Body of pancreas (tissue), 4 donors: Measurements from ENCODE around the gene FGD5. TPM values are rescaled to one million over a fixed set of nuclear protein-coding genes. Genes with fewer than 3 reads are reported as not detected.

Source experiments
- ATAC-seq: fragments of 150-250 bp; one replicate; pipeline ENCODE4 v1.9.1; 2016
- DNase-seq, 4 donors: peaks; one replicate each; pipeline ENCODE4 v3.0.0-alpha.2; 2019
- H3K27ac ChIP-seq, 4 donors: fragments of 200-600 bp; sonication (generic); 1 replicate in 3 of 4; 2 replicates in 1 of 4; pipeline versions ENCODE4 v1.5.1 to v1.6.1; 2016 to 2019; ENCODE audit warnings: mild to moderate bottlenecking in 1 of 4, mixed read lengths in 1 of 4, moderate library complexity in 1 of 4
- H3K27me3 ChIP-seq, 2 donors: fragments of 200-600 bp; sonication (generic); one replicate each; pipeline ENCODE4 v1.6.0; 2016; ENCODE audit warnings: mild to moderate bottlenecking in 1 of 2
- H3K36me3 ChIP-seq, 2 donors: fragments of 200-600 bp; sonication (generic); replicated peaks in 1 of 2; 2 replicates each; pipeline ENCODE4 v1.5.1; 2016; ENCODE audit warnings: low read depth in 2 of 2; ENCODE audit not compliant: insufficient read depth in 1 of 2
- H3K4me1 ChIP-seq: fragments of 200-600 bp; sonication (generic); one replicate; pipeline ENCODE4 v1.6.0; 2016
- H3K4me3 ChIP-seq, 2 donors: fragments of 200-600 bp; sonication (generic); 1 replicate in 1 of 2; 2 replicates in 1 of 2; pipeline ENCODE4 v1.5.1; 2016 to 2019
- H3K9me3 ChIP-seq, 3 donors: fragments of 200-600 bp; sonication (generic); 1 replicate in 2 of 3; 2 replicates in 1 of 3; pipeline ENCODE4 v1.5.1; 2016
- POLR2A ChIP-seq, 3 donors: fragments of 450-650 bp; IDR thresholded peaks; one replicate each; pipeline ENCODE4 v1.6.1; 2016; ENCODE audit warnings: antibody characterized with exemption in 3 of 3, mild to moderate bottlenecking in 2 of 3
- WGBS, 2 donors: methylation state at CpG; one replicate each; pipeline ENCODE4 v1.1.5; 2017; 5-methylcytosine and 5-hydroxymethylcytosine counted together
- intact Hi-C: fragments of 100-400 bp; cut with DNase I; formaldehyde crosslinking; loops from one replicate; pipeline ENCODE4 v1.15.1; 2023
- total RNA-seq, 2 donors: library from RNA; depleted of rRNA; stranded (reverse); fragments of >200 nt; gene quantifications; one replicate each; pipeline ENCODE4 v1.1.0, GENCODE V29; 2016
- TF ChIP-seq, protein P1 (sequence below), 7 experiments: fragments of 450-650 bp in 4 of 7; fragments of 200-600 bp in 3 of 7; sonication (generic) in 3 of 7; IDR thresholded peaks; one replicate each; pipeline ENCODE4 v1.5.1; 2016 to 2019; ENCODE audit warnings: antibody characterized with exemption in 7 of 7

FGD5 gene
- total RNA-seq, 2 donors from 2014 or later, result 4.9 to 7.8 TPM

DNA sequence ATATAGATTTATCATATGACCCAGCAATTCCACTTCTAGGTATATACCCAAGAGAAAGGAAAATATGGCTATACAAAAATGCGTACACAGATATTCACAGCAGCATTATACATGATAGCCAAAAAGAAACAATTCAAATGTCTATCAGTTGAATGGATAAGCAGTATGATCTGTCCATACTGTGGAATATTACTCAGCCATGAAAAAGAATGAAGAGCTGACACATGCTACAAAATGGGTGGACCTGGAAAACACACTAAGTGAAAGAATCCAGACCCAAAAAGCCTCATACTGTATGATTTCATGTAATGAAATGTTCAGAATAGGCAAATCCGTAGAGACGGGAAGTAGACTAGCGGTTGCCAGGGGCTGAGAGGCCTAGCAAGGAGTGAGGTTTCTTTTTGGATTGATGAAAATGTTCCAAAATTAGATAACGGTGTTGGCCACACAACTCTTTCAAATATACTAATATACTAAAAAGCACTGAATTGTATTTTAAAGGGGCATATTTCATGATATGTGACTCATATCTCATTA lies 33.4 kb downstream of the FGD5 start:
- Histone ChIP-seq H3K27me3 (no peaks in the 10 kb centered on the region), H3K4me3 (no peak overlapping the region), H3K4me1 (no peaks in the 10 kb centered on the region), H3K9me3 (no peaks in the 10 kb centered on the region), H3K36me3 (no peaks in the 10 kb centered on the region), H3K27ac (no peak overlapping the region)
- DNase-seq, result no peak
- no peak for ATAC-seq
- TF ChIP-seq POLR2A (IDR thresholded peaks at IDR 0.05), result no peak
- TF ChIP-seq, protein P1, sequence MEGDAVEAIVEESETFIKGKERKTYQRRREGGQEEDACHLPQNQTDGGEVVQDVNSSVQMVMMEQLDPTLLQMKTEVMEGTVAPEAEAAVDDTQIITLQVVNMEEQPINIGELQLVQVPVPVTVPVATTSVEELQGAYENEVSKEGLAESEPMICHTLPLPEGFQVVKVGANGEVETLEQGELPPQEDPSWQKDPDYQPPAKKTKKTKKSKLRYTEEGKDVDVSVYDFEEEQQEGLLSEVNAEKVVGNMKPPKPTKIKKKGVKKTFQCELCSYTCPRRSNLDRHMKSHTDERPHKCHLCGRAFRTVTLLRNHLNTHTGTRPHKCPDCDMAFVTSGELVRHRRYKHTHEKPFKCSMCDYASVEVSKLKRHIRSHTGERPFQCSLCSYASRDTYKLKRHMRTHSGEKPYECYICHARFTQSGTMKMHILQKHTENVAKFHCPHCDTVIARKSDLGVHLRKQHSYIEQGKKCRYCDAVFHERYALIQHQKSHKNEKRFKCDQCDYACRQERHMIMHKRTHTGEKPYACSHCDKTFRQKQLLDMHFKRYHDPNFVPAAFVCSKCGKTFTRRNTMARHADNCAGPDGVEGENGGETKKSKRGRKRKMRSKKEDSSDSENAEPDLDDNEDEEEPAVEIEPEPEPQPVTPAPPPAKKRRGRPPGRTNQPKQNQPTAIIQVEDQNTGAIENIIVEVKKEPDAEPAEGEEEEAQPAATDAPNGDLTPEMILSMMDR (IDR thresholded peaks at IDR 0.05), result no peak
- WGBS, 2 donors, result 81 to 85% methylated on average over 5 of the region's 5 CpGs
- intact Hi-C loops, result no loop called here

DNA sequence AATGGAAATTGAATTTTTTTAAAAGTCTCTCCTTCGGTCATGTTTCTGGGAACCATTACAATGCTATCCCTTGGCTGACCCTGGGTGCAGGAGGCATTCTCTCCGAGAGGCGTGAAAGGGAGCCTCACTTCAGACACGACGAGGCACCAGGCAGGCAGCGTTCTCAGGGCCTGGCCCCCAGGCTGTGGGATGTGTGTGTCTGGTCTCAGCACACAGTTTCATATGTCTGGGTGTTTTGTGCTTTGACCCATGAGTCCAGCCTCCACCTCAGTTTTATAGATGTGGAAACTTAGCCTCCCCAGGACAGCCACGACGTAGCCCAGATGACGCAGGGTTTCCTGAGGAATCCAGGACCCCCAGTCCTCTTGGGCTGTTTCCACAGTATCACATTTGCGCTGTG lies 34.0 kb downstream of the FGD5 start:
- Histone ChIP-seq H3K9me3 (no peaks in the 10 kb centered on the region), H3K27me3 (no peaks in the 10 kb centered on the region), H3K4me3 (no peak overlapping the region), H3K4me1 (no peaks in the 10 kb centered on the region), H3K36me3 (no peaks in the 10 kb centered on the region), H3K27ac (no peak overlapping the region)
- ATAC-seq, result no peak
- WGBS, 2 donors, result 40 to 54% methylated on average over 8 to 10 of the region's 10 CpGs
- TF ChIP-seq, protein P1 (IDR thresholded peaks at IDR 0.05), result no peak
- TF ChIP-seq POLR2A (IDR thresholded peaks at IDR 0.05), result no peak
- no peak for DNase-seq
- intact Hi-C loops, result no loop called here

DNA sequence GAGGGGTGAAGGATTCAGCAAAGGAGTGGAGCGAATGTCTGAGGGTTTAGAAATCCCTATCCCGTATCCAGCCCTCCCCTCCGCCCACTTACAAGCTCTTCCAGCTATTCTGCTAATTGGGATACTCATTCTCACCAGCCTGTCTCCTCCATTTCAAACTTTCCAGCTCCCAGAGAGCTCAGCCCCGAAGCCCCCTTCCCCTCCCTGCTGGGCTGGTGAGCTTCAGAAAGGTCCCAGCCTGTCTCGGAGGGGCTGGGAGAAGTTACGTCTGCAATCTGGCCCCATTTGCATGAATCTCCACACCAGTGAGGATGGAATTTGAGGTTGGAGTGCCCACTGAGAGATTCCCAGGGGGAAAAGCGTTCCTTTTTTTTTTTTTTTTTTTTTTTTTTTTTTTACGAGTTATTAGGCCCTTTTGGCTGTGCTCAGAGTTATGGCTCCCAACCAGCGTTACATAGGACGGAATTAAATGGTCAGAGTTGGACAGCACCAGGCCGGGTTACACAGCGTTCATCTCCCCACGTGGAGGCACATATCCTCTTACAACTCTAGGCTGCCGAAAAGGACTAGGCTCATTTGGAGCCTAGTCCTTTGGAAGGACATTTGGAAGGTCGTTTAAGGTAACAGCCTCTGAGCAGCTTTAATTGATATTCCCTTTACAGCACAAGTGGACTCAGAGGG lies 34.6 kb downstream of the FGD5 start:
- peak; percentile 42 for ATAC-seq
- Histone ChIP-seq H3K27ac (no peak overlapping the region), H3K4me3 (no peak overlapping the region), H3K9me3 (no peaks in the 10 kb centered on the region), H3K4me1 (no peaks in the 10 kb centered on the region), H3K36me3 (no peaks in the 10 kb centered on the region), H3K27me3 (no peaks in the 10 kb centered on the region)
- no peak for DNase-seq
- intact Hi-C loops, result no loop called here
- WGBS, 2 donors, result 41 to 52% methylated on average over 13 to 15 of the region's 15 CpGs
- TF ChIP-seq, protein P1 (IDR thresholded peaks at IDR 0.05), result no peak
- no peak for TF ChIP-seq POLR2A (IDR thresholded peaks at IDR 0.05)

DNA sequence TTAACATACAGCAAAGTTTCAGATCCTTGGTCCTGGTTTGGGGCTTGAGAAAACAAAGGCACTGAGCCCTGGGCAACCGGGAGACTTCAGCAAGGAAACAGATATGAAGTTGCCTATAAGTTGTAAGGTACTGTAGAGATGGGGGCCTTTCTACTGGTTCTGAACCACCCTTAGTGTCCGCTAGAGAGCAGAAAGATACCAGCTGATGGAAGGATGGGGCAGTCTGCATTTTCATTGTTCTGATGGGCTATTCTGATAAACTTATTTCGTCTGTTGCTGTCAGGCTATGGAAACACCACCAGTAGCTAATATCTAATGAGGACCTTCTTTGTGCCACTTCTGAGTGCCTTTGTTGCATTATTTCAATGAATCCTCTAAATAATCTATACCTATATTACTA lies 38.7 kb downstream of the FGD5 start:
- no peak overlapping the region for H3K4me3 ChIP-seq
- TF ChIP-seq POLR2A (IDR thresholded peaks at IDR 0.05), result no peak
- TF ChIP-seq, protein P1 (IDR thresholded peaks at IDR 0.05), result no peak
- H3K9me3 ChIP-seq, result no peaks in the 10 kb centered on the region
- ATAC-seq, result no peak
- H3K4me1 ChIP-seq, result no peaks in the 10 kb centered on the region
- no peaks in the 10 kb centered on the region for H3K27me3 ChIP-seq
- WGBS, 2 donors, result 46 to 58% methylated on average over 3 of the region's 3 CpGs
- intact Hi-C loops, result no loop called here
- no peak for DNase-seq
- H3K27ac ChIP-seq, result no peak overlapping the region
- no peaks in the 10 kb centered on the region for H3K36me3 ChIP-seq

DNA sequence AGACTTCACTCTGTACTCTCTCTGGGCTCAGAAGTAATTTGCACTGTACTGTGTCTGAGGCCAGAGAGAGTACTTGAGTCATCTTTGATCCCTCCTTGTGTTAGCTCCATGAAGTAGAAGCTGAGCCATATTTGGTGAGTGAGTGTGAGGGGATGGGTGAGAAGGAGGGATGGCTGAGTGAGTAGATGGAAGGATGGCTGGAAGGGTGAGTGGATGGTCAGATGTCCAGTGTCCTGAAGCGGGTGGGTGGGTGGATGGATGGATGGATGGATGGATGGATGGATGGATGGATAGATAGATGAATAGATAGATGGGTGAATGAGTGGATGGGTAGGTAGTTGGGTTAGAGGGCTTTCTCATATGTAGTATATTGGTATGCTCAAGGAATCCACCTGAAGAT lies 39.3 kb downstream of the FGD5 start:
- 61 to 79% methylated on average over 1 of the region's 1 CpG for WGBS, 2 donors
- H3K4me3 ChIP-seq, result no peak overlapping the region
- no peaks in the 10 kb centered on the region for H3K4me1 ChIP-seq
- TF ChIP-seq POLR2A (IDR thresholded peaks at IDR 0.05), result no peak
- TF ChIP-seq, protein P1 (IDR thresholded peaks at IDR 0.05), result no peak
- no peaks in the 10 kb centered on the region for H3K9me3 ChIP-seq
- DNase-seq (no peak), ATAC-seq (no peak)
- intact Hi-C loops, result no loop called here
- no peaks in the 10 kb centered on the region for H3K27me3 ChIP-seq
- no peak overlapping the region for H3K27ac ChIP-seq
- H3K36me3 ChIP-seq, result no peaks in the 10 kb centered on the region
